H9 (cell line): Measurements from ENCODE around the gene GPR87. TPM values are rescaled to one million over a fixed set of nuclear protein-coding genes. Genes with fewer than 3 reads are reported as not detected.

ENCODE experiments used
- DNase-seq: peaks from one replicate; pipeline ENCODE4 v3.0.0-alpha.2; 2017
- H2AFZ ChIP-seq: one replicate; pipeline ENCODE4 v1.6.1; 2013; ENCODE audit warnings: mild to moderate bottlenecking, low read length, control low read depth, moderate library complexity
- H2AK5ac ChIP-seq: 2 replicates; pipeline ENCODE4 v1.6.1; 2013; ENCODE audit warnings: low read length, control low read depth, mixed read lengths; ENCODE audit not compliant: insufficient read length
- H2BK120ac ChIP-seq: one replicate; pipeline ENCODE4 v1.6.1; 2013; ENCODE audit warnings: low read depth, mild to moderate bottlenecking, low read length, control low read depth, inconsistent platforms; ENCODE audit not compliant: poor library complexity, severe bottlenecking
- H2BK12ac ChIP-seq: 2 replicates; pipeline ENCODE4 v1.6.1; 2013; ENCODE audit warnings: low read length, control low read depth, mixed read lengths, low read depth; ENCODE audit not compliant: insufficient read length
- H2BK15ac ChIP-seq: 2 replicates; pipeline ENCODE4 v1.6.1; 2013; ENCODE audit warnings: low read depth, low read length, control low read depth
- H2BK20ac ChIP-seq: one replicate; pipeline ENCODE4 v1.6.1; 2013; ENCODE audit warnings: low read depth, mild to moderate bottlenecking, low read length, control low read depth, inconsistent platforms; ENCODE audit not compliant: poor library complexity, severe bottlenecking
- H2BK5ac ChIP-seq: 2 replicates; pipeline ENCODE4 v1.6.1; 2013; ENCODE audit warnings: low read length, control low read depth, mixed read lengths; ENCODE audit not compliant: insufficient read length
- H3K14ac ChIP-seq: 2 replicates; pipeline ENCODE4 v1.6.1; 2013; ENCODE audit warnings: low read length, control low read depth; ENCODE audit not compliant: insufficient read depth
- H3K18ac ChIP-seq: 2 replicates; pipeline ENCODE4 v1.6.1; 2013; ENCODE audit warnings: low read depth, mild to moderate bottlenecking, mixed read lengths, low read length, control low read depth; ENCODE audit not compliant: insufficient read length
- H3K23ac ChIP-seq: 2 replicates; pipeline ENCODE4 v1.6.1; 2013; ENCODE audit warnings: low read length, control low read depth, mixed read lengths, low read depth; ENCODE audit not compliant: insufficient read length
- H3K23me2 ChIP-seq: 2 replicates; pipeline ENCODE4 v1.6.1; 2013; ENCODE audit warnings: low read depth, mild to moderate bottlenecking, mixed read lengths, low read length, control low read depth; ENCODE audit not compliant: insufficient read length, poor library complexity, severe bottlenecking
- H3K27ac ChIP-seq: 2 replicates; pipeline ENCODE4 v1.5.1; 2013; ENCODE audit warnings: low read length, control low read depth, mixed read lengths, low read depth; ENCODE audit not compliant: insufficient read length
- H3K27me3 ChIP-seq: 2 replicates; pipeline ENCODE4 v1.6.1; 2013; ENCODE audit warnings: low read length, control low read depth, inconsistent platforms; ENCODE audit not compliant: insufficient read depth
- H3K4ac ChIP-seq: 2 replicates; pipeline ENCODE4 v1.6.1; 2013; ENCODE audit warnings: low read depth, mild to moderate bottlenecking, control low read depth, inconsistent platforms, low read length, moderate library complexity
- H3K4me1 ChIP-seq: 2 replicates; pipeline ENCODE4 v1.6.1; 2013; ENCODE audit warnings: low read length, control low read depth, inconsistent platforms; ENCODE audit not compliant: insufficient read depth
- H3K4me2 ChIP-seq: 2 replicates; pipeline ENCODE4 v1.6.1; 2013; ENCODE audit warnings: low read length, control low read depth, mixed read lengths; ENCODE audit not compliant: insufficient read length, insufficient read depth
- H3K56ac ChIP-seq: 2 replicates; pipeline ENCODE4 v1.6.1; 2013; ENCODE audit warnings: low read depth, mild to moderate bottlenecking, mixed read lengths, low read length, control low read depth; ENCODE audit not compliant: insufficient read length
- H3K79me1 ChIP-seq: 2 replicates; pipeline ENCODE4 v1.6.1; 2013; ENCODE audit warnings: low read depth, mild to moderate bottlenecking, moderate library complexity, low read length, control low read depth, inconsistent platforms; ENCODE audit not compliant: insufficient read depth, poor library complexity, severe bottlenecking
- H3K79me2 ChIP-seq: 2 replicates; pipeline ENCODE4 v1.6.1; 2013; ENCODE audit warnings: low read length, control low read depth, inconsistent platforms; ENCODE audit not compliant: insufficient read depth
- H3K9ac ChIP-seq: 2 replicates; pipeline ENCODE4 v1.6.1; 2013; ENCODE audit warnings: low read length, control low read depth, mixed read lengths; ENCODE audit not compliant: insufficient read length; ENCODE audit errors: extremely low read depth
- H3K9me3 ChIP-seq: one replicate; pipeline ENCODE4 v1.6.1; 2013; ENCODE audit warnings: low read depth, low read length, inconsistent platforms; ENCODE audit not compliant: control insufficient read depth
- H3T11ph ChIP-seq: one replicate; pipeline ENCODE4 v1.6.1; 2013; ENCODE audit warnings: mild to moderate bottlenecking, low read length, control low read depth, inconsistent platforms
- H4K20me1 ChIP-seq: one replicate; pipeline ENCODE4 v1.6.1; 2013; ENCODE audit not compliant: control insufficient read depth, insufficient read length, insufficient read depth
- H4K5ac ChIP-seq: 2 replicates; pipeline ENCODE4 v1.6.1; 2013; ENCODE audit warnings: low read depth, mild to moderate bottlenecking, mixed read lengths, low read length, control low read depth; ENCODE audit not compliant: insufficient read length
- H4K8ac ChIP-seq: replicated peaks from 2 replicates; pipeline ENCODE4 v1.6.1; 2013; ENCODE audit warnings: low read length, control low read depth, mixed read lengths, low read depth; ENCODE audit not compliant: insufficient read length
- H4K91ac ChIP-seq: 2 replicates; pipeline ENCODE4 v1.6.1; 2013; ENCODE audit warnings: low read depth, mild to moderate bottlenecking, moderate library complexity, mixed read lengths, low read length, control low read depth; ENCODE audit not compliant: insufficient read length
- H3K27ac Mint-ChIP-seq, 3 experiments: 2 replicates in 2 of 3; 3 replicates in 1 of 3; pipeline ENCODE4 v1.8.0; 2020 to 2021; ENCODE audit warnings: mixed read lengths in 3 of 3, mild to moderate bottlenecking in 1 of 3, moderate library complexity in 1 of 3
- H3K27me3 Mint-ChIP-seq: 2 replicates; pipeline ENCODE4 v1.8.0; 2021; ENCODE audit warnings: low read depth, mild to moderate bottlenecking, moderate library complexity, mixed read lengths
- H3K36me3 Mint-ChIP-seq, 3 experiments: 2 replicates in 2 of 3; 3 replicates in 1 of 3; pipeline ENCODE4 v1.8.0; 2020 to 2021; ENCODE audit warnings: low read depth in 3 of 3, mixed read lengths in 3 of 3; ENCODE audit not compliant: insufficient read depth in 1 of 3
- H3K4me1 Mint-ChIP-seq, 2 experiments: 2 replicates each; pipeline ENCODE4 v1.8.0; 2020; ENCODE audit warnings: mixed read lengths in 2 of 2
- H3K4me3 Mint-ChIP-seq, 2 experiments: 2 replicates in 1 of 2; 3 replicates in 1 of 2; pipeline ENCODE4 v1.8.0; 2020 to 2021; ENCODE audit warnings: mild to moderate bottlenecking in 2 of 2, mixed read lengths in 2 of 2, moderate library complexity in 1 of 2
- H3K9me3 Mint-ChIP-seq, 2 experiments: 2 replicates in 1 of 2; 3 replicates in 1 of 2; pipeline ENCODE4 v1.8.0; 2020; ENCODE audit warnings: mild to moderate bottlenecking in 2 of 2, mixed read lengths in 2 of 2, moderate library complexity in 1 of 2
- WGBS: extraction: QIAGEN DNeasy Blood & Tissue Kit; methylation state at CpG from one replicate; pipeline ENCODE4 v1.1.7; 2013; ENCODE audit warnings: missing lambda C conversion rate, low lambda C conversion rate, mixed read lengths; ENCODE audit not compliant: insufficient read length; ENCODE audit errors: extremely low coverage; 5-methylcytosine and 5-hydroxymethylcytosine counted together
- total RNA-seq: library from RNA; stranded (reverse); gene quantifications from 2 replicates; pipeline ENCODE4 v1.2.1, GENCODE V29; 2021
- TF ChIP-seq, protein P1 (sequence below): fragments of 200-600 bp; sonication (generic); conservative IDR thresholded peaks from 3 replicates; pipeline ENCODE4 v1.8.0; 2021; ENCODE audit warnings: antibody characterized with exemption, mild to moderate bottlenecking

GPR87 gene
- total RNA-seq, 1 experiment from 2014 or later = 0.33 TPM

DNA sequence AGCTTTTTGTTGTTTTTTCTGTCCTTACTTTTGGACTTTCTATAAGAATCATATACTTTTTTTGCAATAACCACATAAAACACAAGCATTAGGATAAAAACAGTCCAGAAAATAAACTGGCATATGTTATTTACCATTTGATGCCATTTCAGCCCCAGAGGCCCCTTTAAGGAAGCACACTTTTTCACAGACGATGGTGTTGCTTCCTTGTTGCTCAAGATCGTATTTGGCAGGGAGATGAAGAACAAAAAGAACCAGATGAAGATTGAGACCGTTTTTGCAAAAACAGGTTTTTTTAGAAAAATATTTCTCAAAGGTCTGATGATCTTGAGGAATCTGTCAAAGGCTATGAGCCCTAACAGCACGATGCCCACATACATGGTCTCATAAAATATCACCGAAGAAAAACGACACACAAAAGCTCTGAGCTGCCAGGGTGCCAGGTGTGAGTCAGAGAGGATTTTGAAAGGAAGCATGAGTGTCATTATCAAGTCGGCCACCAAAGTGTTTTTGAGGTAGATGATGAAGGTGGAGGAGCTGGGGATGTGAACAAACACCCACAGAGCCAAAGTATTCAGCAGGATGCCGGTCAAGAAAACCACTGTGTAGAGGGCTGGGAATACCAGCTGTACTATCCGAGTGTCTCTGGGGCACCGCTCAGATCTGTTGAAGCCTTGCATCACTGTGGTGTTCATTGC is 11.8 kb upstream of the GPR87 start:
- Histone ChIP-seq H3K9ac (no peak overlapping the region), H4K20me1 (no peaks in the 10 kb centered on the region), H2BK20ac (no peak overlapping the region), H3K79me2 (no peaks in the 10 kb centered on the region), H4K91ac (no peak overlapping the region), H3K56ac (no peak overlapping the region), H3K4me2 (no peak overlapping the region), H3K18ac (no peak overlapping the region), H4K5ac (no peak overlapping the region), H2BK15ac (no peak overlapping the region), H2BK120ac (no peak overlapping the region), H3K79me1 (no peaks in the 10 kb centered on the region), H3K23me2 (no peaks in the 10 kb centered on the region), H3K4me1 (no peaks in the 10 kb centered on the region), H2AFZ (no peak overlapping the region), H2AK5ac (no peak overlapping the region), H3K27ac (no peak overlapping the region), H3K4ac (no peak overlapping the region), H2BK5ac (no peak overlapping the region), H3K14ac (no peak overlapping the region), H3T11ph (no peak overlapping the region), H3K9me3 (no peaks in the 10 kb centered on the region), H3K23ac (no peak overlapping the region), H4K8ac (no peak overlapping the region), H3K27me3 (no peaks in the 10 kb centered on the region), H2BK12ac (no peak overlapping the region)
- TF ChIP-seq, protein P1, sequence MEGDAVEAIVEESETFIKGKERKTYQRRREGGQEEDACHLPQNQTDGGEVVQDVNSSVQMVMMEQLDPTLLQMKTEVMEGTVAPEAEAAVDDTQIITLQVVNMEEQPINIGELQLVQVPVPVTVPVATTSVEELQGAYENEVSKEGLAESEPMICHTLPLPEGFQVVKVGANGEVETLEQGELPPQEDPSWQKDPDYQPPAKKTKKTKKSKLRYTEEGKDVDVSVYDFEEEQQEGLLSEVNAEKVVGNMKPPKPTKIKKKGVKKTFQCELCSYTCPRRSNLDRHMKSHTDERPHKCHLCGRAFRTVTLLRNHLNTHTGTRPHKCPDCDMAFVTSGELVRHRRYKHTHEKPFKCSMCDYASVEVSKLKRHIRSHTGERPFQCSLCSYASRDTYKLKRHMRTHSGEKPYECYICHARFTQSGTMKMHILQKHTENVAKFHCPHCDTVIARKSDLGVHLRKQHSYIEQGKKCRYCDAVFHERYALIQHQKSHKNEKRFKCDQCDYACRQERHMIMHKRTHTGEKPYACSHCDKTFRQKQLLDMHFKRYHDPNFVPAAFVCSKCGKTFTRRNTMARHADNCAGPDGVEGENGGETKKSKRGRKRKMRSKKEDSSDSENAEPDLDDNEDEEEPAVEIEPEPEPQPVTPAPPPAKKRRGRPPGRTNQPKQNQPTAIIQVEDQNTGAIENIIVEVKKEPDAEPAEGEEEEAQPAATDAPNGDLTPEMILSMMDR = no peak
- DNase-seq = no peak
- Mint-ChIP-seq H3K27ac (peak overlapping the region in 1 of 3 experiments; percentile 46; a peak in 1 of 7 replicates), H3K9me3 (no peaks in the 10 kb centered on the region), H3K4me3 (no peak overlapping the region), H3K27me3 (no peaks in the 10 kb centered on the region), H3K36me3 (no peaks in the 10 kb centered on the region), H3K4me1 (peaks cover 2 to 8% of the 10 kb centered on the region in 2 experiments)
- whole genome bisulfite sequencing = no CpG with 5 or more reads among the region's 10 CpGs
